Fibroblast of the aortic adventitia (primary cell): ENCODE results near the gene TCEA2. TPM values are rescaled to one million over a fixed set of nuclear protein-coding genes. Genes with fewer than 3 reads are reported as not detected.

Experiments
- DNase-seq: peaks from one replicate; pipeline ENCODE4 v3.0.0-alpha.2; 2010; ENCODE audit warnings: low read depth
- H3K4me3 ChIP-seq: 2 replicates; pipeline ENCODE4 v1.5.1; 2011; ENCODE audit warnings: low read depth, mild to moderate bottlenecking, control low read depth, low read length, moderate library complexity
- CTCF ChIP-seq: IDR thresholded peaks from 2 replicates; pipeline ENCODE4 v1.5.1; 2011; ENCODE audit warnings: mild to moderate bottlenecking, low read length, control low read depth, inconsistent platforms; ENCODE audit not compliant: insufficient read depth
- total RNA-seq: library from RNA; depleted of rRNA; stranded (reverse); fragments of >200 nt; gene quantifications from 2 replicates; pipeline ENCODE4 v1.2.3, GENCODE V29; 2012; ENCODE audit warnings: low replicate concordance

The TCEA2 gene
- total RNA-seq, 1 donor, result 23.5 TPM

- DNase-seq, result no peak
- H3K4me3 ChIP-seq, result no peak overlapping the region
- no peak for TF ChIP-seq CTCF
Measured at GRCh38 chr20:64107736-64108457, 44.9 kb downstream of the TCEA2 start.

- DNase-seq, result no peak
- no peak overlapping the region for H3K4me3 ChIP-seq
- TF ChIP-seq CTCF, result no peak
Measured at GRCh38 chr20:64108731-64109681, 46.0 kb downstream of the TCEA2 start.

GRCh38 chr20:64109831-64110391 lies 46.9 kb downstream of the TCEA2 start:
- TF ChIP-seq CTCF, result no peak
- no peak for DNase-seq
- no peak overlapping the region for H3K4me3 ChIP-seq

DNA sequence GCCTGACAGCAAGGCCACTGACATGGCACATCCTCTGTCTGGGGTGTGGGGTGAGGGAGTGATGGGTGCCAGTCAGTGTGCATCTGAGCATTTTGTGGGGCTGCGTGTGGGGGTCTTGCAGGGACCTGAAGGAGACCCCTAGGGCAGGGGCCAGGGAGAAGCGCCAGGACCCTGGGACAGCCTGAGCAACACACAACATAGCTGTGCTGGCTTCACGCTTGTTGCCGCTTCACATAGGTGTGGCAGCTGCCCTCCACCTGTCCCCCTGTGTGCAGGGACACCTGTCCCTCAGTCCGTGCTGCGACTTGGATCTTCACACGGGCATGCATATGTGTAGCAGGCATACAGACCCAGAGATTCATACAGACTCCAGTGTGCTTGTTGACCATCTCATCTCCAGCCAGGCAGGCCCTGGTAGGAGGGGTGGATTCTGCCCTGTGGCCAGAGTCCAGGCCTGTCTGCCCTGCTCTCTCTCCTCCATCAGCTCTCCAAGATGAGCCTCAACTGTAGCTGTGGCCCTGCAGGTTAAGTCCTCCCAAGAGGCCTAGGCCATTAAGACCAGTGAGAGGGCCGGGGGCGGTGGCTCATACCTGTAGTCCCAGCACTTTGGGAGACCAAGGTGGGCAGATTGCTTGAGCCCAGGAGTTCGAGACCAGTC lies 47.5 kb downstream of the TCEA2 start:
- DNase-seq, result no peak
- TF ChIP-seq CTCF, result no peak
- no peak overlapping the region for H3K4me3 ChIP-seq

DNA sequence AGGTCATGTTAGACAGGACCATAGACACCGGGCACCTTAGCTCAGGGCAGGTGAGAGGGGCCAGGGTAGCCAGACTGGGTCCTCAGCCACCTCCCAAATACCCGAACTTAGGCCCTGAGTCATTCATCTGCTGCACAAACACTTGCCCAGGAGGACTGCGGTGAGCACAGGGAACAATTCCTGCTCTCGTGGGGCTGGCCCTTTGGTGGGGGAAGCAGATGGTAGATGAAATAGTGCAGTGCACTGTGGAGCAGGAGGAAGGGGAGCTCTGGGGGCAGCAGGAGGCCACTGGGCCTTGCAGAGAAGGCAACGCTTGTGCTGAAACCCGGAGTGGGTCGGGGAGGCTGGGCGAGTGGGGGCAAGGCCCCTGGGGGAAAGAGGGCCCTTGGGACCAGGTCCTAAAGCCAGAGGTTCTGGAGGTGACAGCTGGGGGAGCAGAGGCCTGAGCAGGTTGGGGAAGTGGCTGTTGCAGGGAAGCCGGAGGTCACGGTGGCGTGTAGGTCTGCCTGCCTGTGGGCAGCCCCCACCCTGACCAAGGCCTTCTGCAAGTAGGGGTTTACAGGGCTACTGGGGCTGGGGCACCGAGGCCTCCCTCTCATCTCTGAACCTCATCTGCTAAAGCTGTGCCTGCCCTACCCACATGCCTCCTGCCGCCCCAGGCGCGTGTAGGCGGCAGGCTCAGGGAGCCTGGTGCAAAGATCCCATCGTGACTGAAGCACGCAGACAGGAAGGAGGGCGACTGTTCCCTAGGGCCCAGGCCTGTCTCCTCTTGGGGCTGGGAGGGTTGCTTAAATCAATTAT lies 49.0 kb downstream of the TCEA2 start:
- no peak for DNase-seq
- no peak for TF ChIP-seq CTCF
- no peak overlapping the region for H3K4me3 ChIP-seq
